T-helper 17 cell (primary cell): ENCODE data around the gene TAF11. TPM values are rescaled to one million over a fixed set of nuclear protein-coding genes. Genes with fewer than 3 reads are reported as not detected.
"Not testable (repeated sequence)": the region's sequence is repeated elsewhere in the genome, so short reads cannot be mapped to it uniquely, and the experiment has no call there.

ENCODE experiments used
- ATAC-seq: fragments of 150-1000 bp; cut with Tn5 transposase; 2 replicates; pipeline ENCODE4 v1.10.0; 2021; ENCODE audit warnings: mild to moderate bottlenecking, moderate library complexity
- DNase-seq, 3 donors: peaks; one replicate each; pipeline versions ENCODE4 v3.0.0 to v3.0.0-alpha.2; 2020 to 2021
- H3K9me3 ChIP-seq: one replicate; pipeline ENCODE4 v1.7.0; 2013; ENCODE audit warnings: low read length, mild to moderate bottlenecking; ENCODE audit not compliant: control insufficient read depth, poor library complexity, severe bottlenecking
- H3K27ac Mint-ChIP-seq: one replicate; pipeline ENCODE4 v1.8.0; 2022; ENCODE audit warnings: mild to moderate bottlenecking, moderate library complexity, mixed read lengths
- H3K27me3 Mint-ChIP-seq: one replicate; pipeline ENCODE4 v1.8.0; 2022; ENCODE audit warnings: mixed read lengths
- H3K36me3 Mint-ChIP-seq: one replicate; pipeline ENCODE4 v1.8.0; 2022; ENCODE audit warnings: low read depth, mixed read lengths
- H3K4me1 Mint-ChIP-seq: one replicate; pipeline ENCODE4 v1.8.0; 2022; ENCODE audit warnings: mild to moderate bottlenecking, mixed read lengths
- H3K4me3 Mint-ChIP-seq: one replicate; pipeline ENCODE4 v1.8.0; 2022; ENCODE audit warnings: mild to moderate bottlenecking, moderate library complexity, mixed read lengths
- total RNA-seq, 4 donors: library from RNA in 2 of 4; stranded (reverse) in 2 of 4; gene quantifications; one replicate each; pipeline ENCODE4 v1.2.3 and lab custom pipeline; 2022 to 2026

Gene TAF11
- total RNA-seq, 2 donors from 2014 or later, result 30.1 to 36.3 TPM

DNA sequence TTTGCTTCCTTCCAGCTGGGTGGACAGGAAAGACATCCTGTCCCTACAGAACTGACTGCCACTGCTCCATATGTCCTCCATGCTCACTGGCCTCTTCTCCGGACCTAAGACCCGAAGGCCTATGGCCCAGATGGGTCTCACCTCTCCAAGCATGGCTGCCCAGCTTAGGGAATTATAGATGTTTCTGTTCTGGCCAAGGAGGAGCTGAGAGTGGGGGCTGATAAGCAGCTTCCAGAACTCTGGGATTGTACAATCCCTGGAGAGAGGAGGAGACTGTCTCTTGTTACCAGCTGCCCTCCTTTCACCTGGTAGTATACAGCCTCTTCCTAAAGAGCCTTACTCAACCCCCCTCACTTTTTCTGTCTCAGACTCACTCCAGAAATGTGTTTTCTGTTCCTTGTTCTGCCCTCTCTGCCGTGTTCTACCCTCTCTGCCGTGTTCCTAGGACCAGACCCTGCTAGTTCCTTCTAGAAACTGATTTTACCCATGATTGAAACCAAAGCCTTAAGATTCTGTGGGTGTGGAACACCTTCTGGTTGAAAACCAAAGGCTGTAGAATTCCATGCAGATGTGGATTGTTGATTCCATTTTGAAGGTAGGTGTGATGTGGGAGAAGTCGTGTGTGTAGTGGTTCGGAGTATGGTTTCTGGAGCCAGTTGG, 29.9 kb upstream of the TAF11 start:
- no peak overlapping the region for H3K4me3 Mint-ChIP-seq
- no peaks in the 10 kb centered on the region for H3K36me3 Mint-ChIP-seq
- DNase-seq (no peak), ATAC-seq (no peak)
- H3K4me1 Mint-ChIP-seq, result peaks cover 8% of the 10 kb centered on the region
- no peak overlapping the region for H3K27ac Mint-ChIP-seq
- no peaks in the 10 kb centered on the region for H3K27me3 Mint-ChIP-seq
- H3K9me3 ChIP-seq, result no peaks in the 10 kb centered on the region

DNA sequence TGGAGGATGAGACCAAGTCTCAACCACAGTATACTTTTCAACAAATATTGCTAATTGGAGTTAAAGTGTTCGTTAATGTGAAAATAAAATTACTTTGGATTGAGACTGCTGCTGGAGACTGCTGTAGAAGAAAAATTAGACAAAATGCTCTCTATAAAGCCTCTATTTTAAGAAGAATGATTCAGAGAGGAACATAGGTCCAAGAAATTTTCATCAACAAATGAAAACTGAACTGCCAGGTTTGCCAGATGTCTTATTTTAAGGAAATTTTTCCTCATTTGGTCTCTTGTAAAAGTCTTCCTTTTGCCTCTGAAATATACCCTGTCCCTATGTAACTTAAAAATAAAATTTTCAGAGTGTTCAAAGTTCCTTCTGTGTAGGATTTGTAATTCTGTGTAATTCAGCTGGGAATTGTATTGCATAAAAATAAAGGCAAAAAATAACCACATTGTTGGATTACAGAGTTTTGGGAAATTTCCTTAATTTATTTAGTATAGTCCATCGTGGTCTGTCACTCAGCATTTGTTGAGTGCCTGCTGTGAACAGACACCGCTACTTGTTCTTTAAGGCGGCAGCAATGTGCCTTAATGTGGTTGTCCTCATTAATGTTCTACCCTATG, 28.6 kb upstream of the TAF11 start:
- H3K36me3 Mint-ChIP-seq, result no peaks in the 10 kb centered on the region
- no peaks in the 10 kb centered on the region for H3K27me3 Mint-ChIP-seq
- no peak overlapping the region for H3K27ac Mint-ChIP-seq
- no peaks in the 10 kb centered on the region for H3K9me3 ChIP-seq
- DNase-seq (no peak), ATAC-seq (no peak)
- H3K4me3 Mint-ChIP-seq, result no peak overlapping the region
- H3K4me1 Mint-ChIP-seq, result peaks cover 18% of the 10 kb centered on the region

DNA sequence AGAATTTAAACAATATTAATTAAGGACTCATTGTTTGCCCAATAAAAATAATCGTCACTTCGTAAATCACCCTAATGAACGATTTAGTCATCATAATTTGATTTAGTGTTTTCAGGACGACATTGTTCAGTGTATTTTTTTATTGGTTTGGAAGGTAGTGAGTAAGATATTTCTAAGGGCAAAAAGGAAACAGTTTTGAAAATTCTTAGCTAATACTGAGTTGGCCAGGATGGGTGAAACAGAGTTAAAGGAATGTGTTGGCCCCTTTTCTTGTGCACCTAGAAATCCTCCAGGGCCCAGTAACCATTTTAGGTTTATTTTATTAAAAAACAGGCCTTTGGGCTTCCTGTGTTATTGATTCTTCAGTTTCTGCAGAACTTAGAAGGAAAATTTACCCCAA, 26.5 kb upstream of the TAF11 start:
- Mint-ChIP-seq H3K27ac (no peak overlapping the region), H3K4me3 (no peak overlapping the region), H3K4me1 (peaks cover 27% of the 10 kb centered on the region), H3K27me3 (peaks cover 7% of the 10 kb centered on the region), H3K36me3 (peaks cover 6% of the 10 kb centered on the region)
- DNase-seq (no peak), ATAC-seq (no peak)
- H3K9me3 ChIP-seq, result no peaks in the 10 kb centered on the region

DNA sequence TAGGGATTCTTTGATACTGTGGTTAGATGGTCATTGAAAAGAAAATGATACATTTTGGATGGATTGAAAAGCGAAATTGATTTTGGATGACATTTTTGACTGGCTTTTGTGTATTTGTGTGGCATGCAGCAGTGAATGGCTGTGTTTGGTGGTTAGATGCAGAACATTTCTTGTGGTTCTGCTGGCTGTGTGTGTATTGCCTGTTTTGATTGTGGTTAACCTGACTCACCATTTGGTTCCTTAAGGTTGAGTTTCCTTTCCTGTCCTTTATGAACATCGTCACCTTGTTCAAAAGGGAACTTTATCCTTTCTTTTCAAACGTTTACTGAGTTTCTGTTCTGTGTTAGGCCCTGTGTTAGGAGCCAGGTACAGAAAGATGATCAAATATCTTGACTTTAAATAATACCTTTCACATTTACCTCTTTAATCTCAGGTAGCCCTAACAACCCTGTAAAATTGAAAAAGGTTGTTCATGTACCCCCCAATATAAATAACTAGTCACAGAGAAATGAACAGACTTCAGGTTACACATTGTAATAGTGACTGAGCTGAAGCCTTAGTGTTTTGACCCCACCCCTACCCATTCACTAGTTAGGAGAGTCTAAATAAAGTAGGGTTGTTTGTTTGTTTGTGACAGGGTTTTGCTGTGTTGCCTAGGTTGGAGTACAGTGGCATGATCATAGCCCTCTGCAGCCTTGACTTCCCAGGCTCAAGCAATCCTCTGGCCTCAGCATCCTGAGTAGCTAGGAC, 25.0 kb upstream of the TAF11 start:
- Mint-ChIP-seq H3K27me3 (peaks cover 10% of the 10 kb centered on the region), H3K4me1 (peaks cover 32% of the 10 kb centered on the region), H3K27ac (peak overlapping the region; percentile 68), H3K4me3 (peak overlapping the region; percentile 71), H3K36me3 (peaks cover 6% of the 10 kb centered on the region)
- DNase-seq (no peak), ATAC-seq (peak; percentile 92)
- H3K9me3 ChIP-seq, result no peaks in the 10 kb centered on the region

DNA sequence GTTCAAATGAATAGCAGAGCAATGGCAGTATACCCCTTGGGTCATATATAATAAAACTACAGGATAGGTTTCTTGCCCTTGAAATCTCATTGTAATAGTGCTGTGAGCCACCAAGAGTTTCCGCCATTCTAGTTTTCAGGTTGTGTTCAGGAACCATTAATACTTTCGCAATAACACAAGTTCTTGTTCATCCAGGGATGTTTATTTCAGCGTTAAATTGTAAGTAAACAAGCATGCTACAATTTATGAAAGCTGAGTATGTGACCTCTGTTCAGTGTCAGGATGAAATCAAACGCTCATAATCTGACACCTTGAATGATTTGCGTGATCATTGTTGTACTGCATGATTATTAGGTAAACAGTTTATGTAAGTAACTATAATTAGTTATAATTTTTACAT, 24.0 kb upstream of the TAF11 start:
- H3K4me1 Mint-ChIP-seq, result peaks cover 34% of the 10 kb centered on the region
- ATAC-seq (no peak), DNase-seq (no peak)
- no peak overlapping the region for H3K27ac Mint-ChIP-seq
- H3K9me3 ChIP-seq, result no peaks in the 10 kb centered on the region
- H3K36me3 Mint-ChIP-seq, result peaks cover 6% of the 10 kb centered on the region
- H3K27me3 Mint-ChIP-seq, result peaks cover 10% of the 10 kb centered on the region
- H3K4me3 Mint-ChIP-seq, result no peak overlapping the region

DNA sequence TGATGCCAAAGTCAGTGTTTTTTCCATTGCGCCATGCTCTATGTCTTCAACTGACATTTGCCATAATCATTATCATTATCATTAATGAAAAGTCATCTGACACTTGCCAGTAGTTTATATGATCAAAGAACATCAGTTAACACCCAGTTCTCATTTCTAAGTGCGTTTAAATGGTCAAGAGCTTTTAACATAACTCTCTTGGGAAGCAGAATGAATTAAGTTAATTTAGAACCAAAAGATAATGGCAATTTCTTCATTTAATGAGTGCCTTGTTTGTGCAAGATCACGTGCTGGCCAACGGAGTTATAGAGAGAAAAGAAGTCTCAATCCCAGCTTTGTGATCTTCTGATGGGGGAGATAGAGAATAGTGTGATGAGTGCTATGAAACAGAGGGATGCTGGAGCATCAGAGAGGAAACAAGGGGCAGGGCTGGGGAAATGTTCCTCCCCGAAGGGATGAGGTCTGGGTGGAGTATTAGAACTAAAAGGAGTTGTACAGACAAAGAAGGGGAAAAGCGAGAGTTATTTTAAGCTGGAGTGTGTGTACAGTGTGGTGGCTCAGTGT, 21.6 kb upstream of the TAF11 start:
- H3K9me3 ChIP-seq, result no peaks in the 10 kb centered on the region
- Mint-ChIP-seq H3K27me3 (peaks cover 10% of the 10 kb centered on the region), H3K4me3 (peak overlapping the region; percentile 15), H3K4me1 (peaks cover 33% of the 10 kb centered on the region), H3K36me3 (peaks cover 6% of the 10 kb centered on the region), H3K27ac (peak overlapping the region; percentile 45)
- ATAC-seq, result no peak
- no peak for DNase-seq

DNA sequence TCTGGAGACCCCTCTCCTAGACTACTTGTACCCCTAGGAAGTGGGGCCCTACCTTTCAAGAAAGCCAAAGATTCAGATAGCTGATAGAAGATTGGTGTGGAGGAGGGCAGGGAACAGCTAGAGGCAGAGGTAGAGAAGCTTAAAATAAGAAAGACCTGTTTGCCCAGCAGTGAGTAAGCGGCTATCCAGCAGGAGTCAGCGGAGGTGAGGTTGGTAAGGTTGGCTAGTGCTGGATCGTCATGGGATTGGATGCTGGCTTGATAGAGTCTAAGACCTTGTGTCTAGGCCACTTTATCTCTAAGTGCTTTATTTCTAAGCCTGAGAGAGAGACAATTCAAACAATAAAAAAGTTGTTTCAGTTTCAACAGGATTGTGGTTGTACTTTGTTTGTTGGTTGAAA, 20.4 kb upstream of the TAF11 start:
- H3K4me3 Mint-ChIP-seq, result no peak overlapping the region
- H3K36me3 Mint-ChIP-seq, result peaks cover 6% of the 10 kb centered on the region
- peaks cover 10% of the 10 kb centered on the region for H3K27me3 Mint-ChIP-seq
- DNase-seq (no peak), ATAC-seq (no peak)
- peaks cover 33% of the 10 kb centered on the region for H3K4me1 Mint-ChIP-seq
- H3K9me3 ChIP-seq, result no peaks in the 10 kb centered on the region
- H3K27ac Mint-ChIP-seq, result no peak overlapping the region

DNA sequence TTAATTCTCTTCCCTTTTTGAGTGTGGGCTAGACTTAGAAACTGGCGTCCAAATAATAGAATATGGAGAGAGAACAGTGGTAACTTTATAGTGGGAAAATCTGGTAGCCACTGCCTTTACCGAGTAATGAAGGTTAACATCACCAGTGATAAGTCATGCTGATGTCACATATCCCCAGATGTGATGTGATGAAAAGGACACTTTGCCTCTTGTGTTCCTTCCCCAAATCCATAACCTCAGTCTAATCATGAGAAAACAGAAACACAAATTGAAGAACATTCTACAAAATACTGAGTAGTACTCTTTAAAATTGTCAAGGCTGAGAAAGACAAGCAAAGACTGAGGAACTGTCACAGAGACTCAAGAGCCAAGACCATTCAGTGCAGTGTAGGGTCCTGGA, 19.0 kb upstream of the TAF11 start:
- peaks cover 10% of the 10 kb centered on the region for H3K27me3 Mint-ChIP-seq
- no peak for ATAC-seq
- no peaks in the 10 kb centered on the region for H3K9me3 ChIP-seq
- H3K4me1 Mint-ChIP-seq, result peaks cover 25% of the 10 kb centered on the region
- H3K27ac Mint-ChIP-seq, result no peak overlapping the region
- no peak for DNase-seq
- H3K4me3 Mint-ChIP-seq, result no peak overlapping the region
- peaks cover 6% of the 10 kb centered on the region for H3K36me3 Mint-ChIP-seq

DNA sequence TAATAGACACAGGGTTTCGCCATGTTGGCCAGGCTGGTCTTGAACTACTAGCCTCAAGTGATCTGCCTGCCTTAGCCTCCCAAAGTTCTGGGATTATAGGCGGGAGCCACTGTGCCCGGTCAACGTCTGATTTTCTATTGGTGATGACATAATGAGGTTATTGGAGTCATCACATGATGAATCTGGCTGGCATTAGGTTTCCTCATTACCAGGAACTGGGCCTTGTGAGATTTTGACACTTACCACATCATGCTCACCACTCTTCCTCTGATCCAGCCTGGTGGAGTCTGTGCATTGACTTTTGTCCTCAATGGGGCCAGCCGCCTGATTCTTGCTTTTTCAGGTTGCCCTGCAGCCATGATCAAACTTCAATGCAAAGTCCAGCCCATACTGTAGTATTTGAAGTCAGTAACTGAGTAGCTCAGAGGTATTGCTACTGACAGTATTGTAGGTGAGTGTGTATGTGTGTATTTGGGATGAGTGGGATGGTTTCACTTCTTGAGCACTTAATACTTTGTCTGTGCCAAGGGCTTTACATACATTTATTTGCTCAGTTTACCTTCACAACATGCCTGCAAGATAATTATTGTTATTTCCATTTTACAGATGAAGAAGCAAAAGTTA, 17.3 kb upstream of the TAF11 start:
- peaks cover 10% of the 10 kb centered on the region for H3K27me3 Mint-ChIP-seq
- no peak overlapping the region for H3K4me3 Mint-ChIP-seq
- H3K36me3 Mint-ChIP-seq, result peaks cover 6% of the 10 kb centered on the region
- no peak overlapping the region for H3K27ac Mint-ChIP-seq
- ATAC-seq (no peak), DNase-seq (no peak)
- H3K4me1 Mint-ChIP-seq, result peaks cover 18% of the 10 kb centered on the region
- no peaks in the 10 kb centered on the region for H3K9me3 ChIP-seq

DNA sequence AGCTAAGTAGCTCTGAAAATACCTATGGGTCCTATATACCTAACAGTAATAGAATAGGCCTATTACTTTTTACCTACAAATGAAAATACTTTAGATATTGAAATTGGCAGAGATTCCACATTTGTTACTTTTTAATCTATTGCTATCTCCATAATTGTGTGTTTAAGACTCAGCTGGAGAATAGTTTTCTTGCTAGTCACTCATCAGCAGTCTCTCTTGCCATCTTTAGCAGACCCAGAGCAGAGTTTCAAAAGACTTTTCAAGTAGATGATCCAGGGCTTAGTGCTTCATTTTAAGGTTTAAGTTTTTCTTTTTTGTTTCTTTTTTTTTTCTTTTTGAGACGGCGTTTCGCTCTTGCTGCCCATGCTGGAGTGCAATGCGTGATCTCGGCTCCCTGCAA, 14.1 kb upstream of the TAF11 start:
- DNase-seq (no peak), ATAC-seq (no peak)
- no peaks in the 10 kb centered on the region for H3K9me3 ChIP-seq
- Mint-ChIP-seq H3K4me1 (peaks cover 6% of the 10 kb centered on the region), H3K4me3 (no peak overlapping the region), H3K27ac (no peak overlapping the region), H3K36me3 (no peaks in the 10 kb centered on the region), H3K27me3 (no peaks in the 10 kb centered on the region)

DNA sequence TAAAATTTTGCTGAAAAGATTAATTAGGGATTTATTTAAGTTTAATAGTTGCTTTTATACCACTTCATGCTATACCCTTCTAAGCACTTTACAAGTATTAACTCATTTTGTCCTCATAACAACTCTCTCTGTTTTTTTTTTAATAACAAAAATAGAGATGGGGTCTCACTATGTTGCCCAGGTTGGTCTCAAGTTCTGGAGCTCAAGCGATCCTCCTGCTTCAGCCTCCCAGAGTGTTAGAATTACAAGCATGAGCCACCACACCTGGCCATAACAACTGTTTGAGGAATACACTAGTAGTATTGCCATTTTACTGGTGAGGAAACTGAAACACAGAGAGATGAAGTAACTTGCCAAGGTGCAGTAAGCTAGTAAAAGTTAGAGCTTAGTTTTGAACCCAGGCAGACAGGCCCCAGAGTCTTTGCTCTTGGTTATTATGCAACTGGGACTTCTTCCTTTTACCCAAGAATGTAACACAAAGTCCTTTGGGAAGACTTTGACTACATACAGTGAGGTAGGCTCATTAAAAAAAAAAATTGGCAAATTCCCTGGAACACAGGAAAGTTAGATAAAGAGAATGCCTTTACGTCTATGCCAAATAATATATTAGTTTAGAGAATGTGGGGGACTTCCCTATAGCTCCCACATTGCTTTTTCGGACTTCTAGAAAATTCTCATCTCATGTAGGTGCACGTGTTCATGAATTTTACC, 12.6 kb upstream of the TAF11 start:
- no peak for ATAC-seq
- no peak overlapping the region for H3K4me3 Mint-ChIP-seq

DNA sequence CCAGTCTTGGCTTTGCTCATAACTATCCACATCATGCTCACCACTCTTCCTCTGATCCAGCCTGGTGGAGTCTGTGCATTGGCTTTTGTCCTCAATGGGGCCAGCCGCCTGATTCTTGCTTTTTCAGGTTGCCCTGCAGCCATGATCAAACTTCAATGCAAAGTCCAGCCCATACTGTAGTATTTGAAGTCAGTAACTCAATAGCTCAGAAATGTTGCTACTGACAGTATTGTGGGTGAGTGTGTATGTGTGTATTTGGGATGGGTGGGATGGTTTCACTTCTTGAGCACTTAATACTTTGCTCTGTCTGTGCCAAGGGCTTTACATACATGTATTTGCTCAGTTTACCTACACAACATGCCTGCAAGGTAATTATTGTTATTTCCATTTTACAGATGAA, 11.9 kb upstream of the TAF11 start:
- not testable (repeated sequence) for H3K27me3 Mint-ChIP-seq, H3K4me1 Mint-ChIP-seq, H3K4me3 Mint-ChIP-seq, DNase-seq, ATAC-seq, H3K27ac Mint-ChIP-seq, H3K9me3 ChIP-seq, H3K36me3 Mint-ChIP-seq

More for the DNA sequence above, 12.6 kb upstream of the TAF11 start:
- Mint-ChIP-seq H3K27me3 (no peaks in the 10 kb centered on the region), H3K36me3 (no peaks in the 10 kb centered on the region), H3K4me1 (peaks cover 4% of the 10 kb centered on the region), H3K27ac (no peak overlapping the region)
- H3K9me3 ChIP-seq, result no peaks in the 10 kb centered on the region
- DNase-seq, result no peak

DNA sequence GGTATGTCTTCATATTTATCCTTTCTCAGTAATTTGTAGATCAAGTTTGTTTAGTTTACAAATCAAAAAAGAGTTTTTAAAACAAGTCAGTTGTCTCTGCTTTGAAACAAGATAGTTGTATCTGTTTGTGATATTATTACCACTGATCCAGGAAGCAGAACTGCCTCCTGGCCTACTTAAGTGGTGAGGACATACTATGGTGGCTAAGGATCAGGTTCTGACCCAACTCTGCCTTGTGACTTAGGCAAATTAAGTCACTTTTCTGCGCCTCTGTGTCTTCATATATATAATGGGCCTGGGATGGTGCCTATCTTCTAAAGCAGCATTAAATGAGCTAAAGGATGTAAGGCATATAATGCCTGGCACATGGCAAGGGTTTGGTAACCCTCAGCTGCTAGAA, 9.9 kb upstream of the TAF11 start:
- no peaks in the 10 kb centered on the region for H3K36me3 Mint-ChIP-seq
- H3K27me3 Mint-ChIP-seq, result no peaks in the 10 kb centered on the region
- DNase-seq (no peak), ATAC-seq (no peak)
- no peak overlapping the region for H3K27ac Mint-ChIP-seq
- H3K9me3 ChIP-seq, result no peaks in the 10 kb centered on the region
- H3K4me1 Mint-ChIP-seq, result peaks cover 8% of the 10 kb centered on the region
- no peak overlapping the region for H3K4me3 Mint-ChIP-seq
